Stimulated activated CD4-positive, alpha-beta T cell treated with anti-CD3 and anti-CD28 coated beads, Interleukin-4, amount 100 ng/mL, for 48 hours (primary cell): Measurements from ENCODE around the gene SH3RF3.

Experiments used
- DNase-seq, 2 donors: peaks; one replicate each; pipeline ENCODE4 v3.0.0-alpha.2; 2020; ENCODE audit warnings: low read depth in 2 of 2

The SH3RF3 gene

DNA sequence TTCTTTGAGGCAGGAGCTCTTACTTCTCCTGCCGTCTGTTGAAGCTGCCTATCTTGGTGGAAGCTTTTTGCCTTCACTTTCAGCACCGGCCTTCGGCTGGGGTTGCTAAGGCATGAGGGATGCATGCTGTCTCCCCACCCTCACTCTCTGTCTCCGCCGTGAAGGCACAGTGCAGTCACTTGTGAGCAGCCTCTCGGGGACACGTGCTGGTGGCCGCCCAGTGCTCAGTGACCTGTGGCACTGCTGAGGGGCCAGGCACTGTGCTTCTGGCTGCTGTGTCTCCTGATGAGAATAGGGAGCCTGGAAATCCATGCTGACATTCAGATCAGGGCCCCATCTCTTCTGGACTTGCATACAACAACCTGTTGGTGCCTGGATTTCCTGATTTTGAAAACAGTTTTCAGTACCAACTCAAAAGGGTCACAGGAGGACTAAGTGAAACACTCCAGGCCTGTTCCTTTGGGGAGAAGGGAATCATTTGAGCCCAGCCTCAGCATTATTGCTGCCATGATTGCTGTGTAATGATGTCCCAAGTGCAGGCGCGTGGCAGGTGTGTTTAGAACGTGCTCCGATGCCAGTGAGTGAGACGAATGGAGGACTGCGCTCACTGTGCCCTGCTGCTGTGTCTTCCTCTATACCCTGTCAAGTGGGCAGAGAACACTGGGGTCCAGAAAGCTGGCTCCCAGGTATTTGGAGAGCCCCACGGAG, 266.6 kb downstream of the SH3RF3 start:
- no peak for DNase-seq

GRCh38 chr2:109396202-109397180, 267.5 kb downstream of the SH3RF3 start:
- DNase-seq = no peak

GRCh38 chr2:109397893-109398292, 268.9 kb downstream of the SH3RF3 start:
- DNase-seq = no peak

GRCh38 chr2:109398366-109399015, 269.5 kb downstream of the SH3RF3 start:
- DNase-seq = no peak

GRCh38 chr2:109399066-109399465, 270.1 kb downstream of the SH3RF3 start:
- DNase-seq = no peak

DNA sequence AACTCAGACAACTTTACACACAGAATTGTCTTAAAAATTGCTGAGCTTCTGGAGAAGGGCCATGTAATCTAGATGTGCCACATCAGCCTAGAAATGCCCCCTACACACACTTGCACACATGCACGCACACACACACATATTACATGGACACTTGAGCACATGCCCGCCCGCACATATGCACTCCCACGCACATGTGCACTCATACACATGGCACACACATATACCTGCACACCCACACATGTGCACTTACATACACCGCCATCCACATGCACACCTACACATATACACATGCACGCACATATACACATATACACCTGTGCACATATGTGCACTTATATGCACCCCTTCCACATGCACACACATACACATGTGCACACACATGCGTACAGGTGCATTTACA, 271.1 kb downstream of the SH3RF3 start:
- no peak for DNase-seq

DNA sequence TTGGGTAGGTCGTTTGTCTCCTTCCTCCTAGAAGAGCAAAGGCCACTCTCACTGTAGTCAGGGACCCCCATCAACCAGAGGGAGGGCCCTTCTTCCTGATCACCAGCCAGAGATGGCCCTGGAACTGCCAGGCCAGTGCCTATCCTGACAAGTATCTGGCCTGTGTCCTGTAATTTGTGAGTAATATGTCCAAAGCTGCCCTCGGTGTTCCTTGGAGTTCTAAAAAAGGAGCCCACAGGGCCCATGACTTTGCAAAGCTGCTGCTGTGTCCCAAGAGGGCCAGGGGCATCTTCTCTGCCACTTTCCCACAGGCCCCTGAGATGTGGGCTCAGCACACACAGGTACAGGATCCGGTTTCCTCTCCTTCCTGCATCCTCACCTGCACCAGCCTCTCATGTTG, 272.4 kb downstream of the SH3RF3 start:
- no peak for DNase-seq

DNA sequence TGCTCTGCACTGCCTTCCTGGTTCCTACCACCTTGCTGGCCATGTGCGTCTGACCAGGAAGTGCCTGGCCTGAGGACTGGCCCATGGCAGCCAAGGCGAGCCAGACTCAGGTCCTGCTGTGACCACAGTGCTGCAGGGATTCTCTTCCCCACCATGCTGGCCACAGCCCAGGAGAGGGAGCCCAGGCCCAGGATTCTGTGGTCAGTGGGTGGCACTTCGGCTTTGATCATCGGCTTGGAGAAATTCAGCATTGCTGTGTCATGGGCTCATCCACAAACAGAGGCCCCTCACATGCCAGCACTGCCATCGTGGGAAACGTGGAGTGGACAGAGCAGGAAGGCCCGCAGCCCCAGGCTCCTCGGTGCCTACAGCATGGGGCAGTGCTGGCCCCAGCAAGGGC, 273.2 kb downstream of the SH3RF3 start:
- no peak for DNase-seq

DNA sequence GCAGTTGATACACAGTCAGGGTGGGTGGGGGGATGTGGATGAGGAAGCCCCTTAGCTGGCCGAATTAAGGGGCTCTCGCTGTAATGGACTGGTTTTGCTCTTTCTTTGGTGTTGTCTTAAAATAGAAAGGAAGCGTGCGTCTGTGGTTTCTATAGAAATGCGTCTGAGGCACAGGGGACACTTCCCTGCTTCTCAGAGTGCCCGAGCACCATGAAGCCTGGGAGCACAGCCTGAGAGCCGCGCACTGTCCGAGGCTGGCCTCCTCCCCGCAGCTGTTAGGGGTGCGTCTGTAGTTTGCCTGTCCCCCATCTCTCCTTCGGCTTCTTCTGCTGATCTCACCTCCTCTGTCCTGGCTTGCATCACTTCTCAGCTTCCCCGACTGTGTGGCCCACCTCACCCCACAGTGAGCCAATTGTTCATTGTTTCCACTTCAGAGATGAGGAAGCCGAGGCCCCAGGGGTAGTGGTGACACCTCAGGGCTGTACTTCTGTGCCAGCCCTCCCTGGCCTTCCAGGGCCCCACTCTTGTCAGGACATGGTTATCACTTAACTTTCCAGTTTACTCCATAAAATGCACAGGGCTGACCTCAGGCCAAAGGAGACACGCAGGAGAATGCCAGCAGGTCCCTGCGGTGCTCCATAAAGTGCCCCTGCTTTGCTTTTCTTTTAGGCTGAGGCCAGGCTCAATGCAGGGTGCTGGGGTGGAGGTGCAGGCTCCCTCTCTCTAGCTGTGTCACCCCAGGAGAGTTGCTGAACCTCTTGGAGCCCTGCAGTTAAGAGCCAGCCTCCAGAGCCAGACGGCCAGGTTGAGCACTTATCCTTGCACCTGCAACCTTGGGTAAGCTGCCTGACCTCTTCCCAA, 274.2 kb downstream of the SH3RF3 start:
- no peak for DNase-seq

DNA sequence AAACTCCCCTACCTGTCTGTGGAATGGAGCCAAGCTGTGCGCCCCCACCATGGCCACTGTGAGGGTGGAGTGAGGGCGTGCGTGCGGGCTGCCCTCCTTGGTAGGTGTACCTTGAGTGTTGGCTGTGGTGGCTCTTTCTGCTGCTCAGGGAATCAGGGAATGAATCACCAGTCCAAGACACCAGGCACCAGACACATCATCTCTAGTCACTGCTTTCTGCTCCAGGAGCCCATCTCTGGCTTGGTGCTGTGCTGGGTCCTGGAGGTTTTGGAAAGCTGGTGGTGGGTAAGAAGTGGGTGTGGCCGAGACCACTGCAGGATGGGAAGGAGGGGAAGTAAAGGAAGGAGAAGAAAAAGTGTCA, 274.8 kb downstream of the SH3RF3 start:
- no peak for DNase-seq

DNA sequence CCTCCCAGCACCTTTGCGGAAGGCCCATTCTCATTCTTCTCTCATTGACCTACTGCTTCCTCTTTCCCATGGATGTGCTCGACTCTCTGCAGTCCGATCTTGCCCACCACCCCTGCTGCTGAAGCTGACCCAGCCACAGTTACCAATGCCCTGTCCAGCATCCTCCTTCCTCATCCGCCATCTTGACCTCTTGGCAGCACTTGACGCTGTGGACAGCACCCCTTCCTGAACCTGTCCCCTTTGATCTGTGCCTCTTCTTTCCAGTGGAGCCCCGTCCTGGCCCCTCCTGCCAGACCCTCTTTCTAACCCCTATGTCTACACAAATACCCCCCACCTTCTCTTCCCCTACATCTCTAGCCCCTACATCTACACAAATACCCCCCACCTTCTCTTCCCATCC, 275.7 kb downstream of the SH3RF3 start:
- no peak for DNase-seq

- DNase-seq = no peak
These were observed 276.9 kb downstream of the SH3RF3 start for GRCh38 chr2:109405873-109406272.

DNA sequence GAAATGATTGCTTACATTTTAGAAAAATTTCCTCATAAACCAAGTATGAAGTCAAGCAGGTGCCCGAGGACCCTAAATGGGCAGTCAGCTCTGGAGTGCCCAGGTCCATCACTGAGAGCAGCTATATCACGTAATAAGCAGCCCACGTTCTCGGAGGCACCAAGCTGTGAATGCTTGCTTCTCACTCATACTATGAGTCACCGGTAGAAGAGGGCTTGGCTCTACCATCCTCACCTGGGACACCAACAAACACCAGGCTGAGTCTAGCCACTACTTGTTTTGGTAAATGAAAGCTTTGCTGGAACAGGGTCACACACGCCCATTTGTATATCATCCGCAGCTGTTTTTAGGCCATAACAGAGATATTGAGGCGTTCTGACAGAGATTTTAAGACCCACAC, 277.3 kb downstream of the SH3RF3 start:
- no peak for DNase-seq

DNA sequence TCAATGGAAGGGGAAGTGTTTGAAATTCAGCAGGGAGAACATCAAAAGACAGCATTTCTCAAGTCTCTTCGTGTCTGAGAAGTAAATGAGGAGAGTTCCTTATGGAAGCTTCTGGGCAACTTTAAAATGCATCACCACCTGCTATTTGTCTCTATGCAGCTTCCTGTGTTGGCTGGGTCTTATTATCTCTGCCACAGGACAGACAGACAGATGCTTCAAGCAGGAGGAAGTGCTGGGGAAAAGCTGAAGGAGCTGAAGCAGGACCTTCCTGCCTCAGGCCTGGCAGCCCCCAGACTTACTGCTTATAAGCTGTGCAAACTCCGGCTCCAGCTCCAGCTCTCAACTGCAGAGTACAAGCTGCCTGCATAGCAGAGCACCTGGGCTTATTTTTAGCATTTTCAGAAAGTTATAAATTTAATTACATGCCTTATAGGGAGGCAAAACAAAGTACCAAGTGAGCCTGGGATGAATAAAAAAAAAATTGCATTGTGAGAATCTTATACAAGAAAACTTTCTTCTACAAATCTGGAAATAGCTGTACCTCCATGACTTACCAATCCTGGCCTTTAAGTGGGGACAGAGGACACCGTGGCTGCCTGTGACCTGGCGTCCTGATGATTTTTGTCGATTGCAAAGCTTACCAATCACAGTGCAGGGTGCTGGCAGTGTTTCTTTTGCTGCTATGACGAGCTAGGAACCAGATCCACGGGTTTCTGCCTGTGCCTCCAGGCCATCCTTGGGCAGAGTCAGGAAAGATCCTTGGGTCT, 278.5 kb downstream of the SH3RF3 start:
- DNase-seq = no peak

DNA sequence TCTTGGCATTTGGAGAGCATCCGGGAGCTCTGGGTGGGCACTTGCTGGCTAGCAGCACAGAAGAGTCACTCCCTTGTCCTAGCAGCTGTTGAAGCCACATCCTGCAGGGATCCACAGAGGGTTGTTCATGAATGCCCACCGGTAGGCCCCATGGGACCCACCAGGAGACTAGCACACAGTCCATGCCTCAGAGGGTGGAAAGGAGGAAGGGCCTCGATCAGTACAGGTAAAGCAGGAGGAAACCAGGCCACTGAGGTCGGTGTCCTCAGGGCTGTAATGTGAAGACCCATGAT, 279.0 kb downstream of the SH3RF3 start:
- DNase-seq = no peak

- no peak for DNase-seq
These were observed 280.5 kb downstream of the SH3RF3 start for GRCh38 chr2:109409321-109410038.

- no peak for DNase-seq
These were observed 281.2 kb downstream of the SH3RF3 start for GRCh38 chr2:109410039-109410815.

- DNase-seq = no peak
These were observed 282.8 kb downstream of the SH3RF3 start for GRCh38 chr2:109411640-109412325.

DNA sequence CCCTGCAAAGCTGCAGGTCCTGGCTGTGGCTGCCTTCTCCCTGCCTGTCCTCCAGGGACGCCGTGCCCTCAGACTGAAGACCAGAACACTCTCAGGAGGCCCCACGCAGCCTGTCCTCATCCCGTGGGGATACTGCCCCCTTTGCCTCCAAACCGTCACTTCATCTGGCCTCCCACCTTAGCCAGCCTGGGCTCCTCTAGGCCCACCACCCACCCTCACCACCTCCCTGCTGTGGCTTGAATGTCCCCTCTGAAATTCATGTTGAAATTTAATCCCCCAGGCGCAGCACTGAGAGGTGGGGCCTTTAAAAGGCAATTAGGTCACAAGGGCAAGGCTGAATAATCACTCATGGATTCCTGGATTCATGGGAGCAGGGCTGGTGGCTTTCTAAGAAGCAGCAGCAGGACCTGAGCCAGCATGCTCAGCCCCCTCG, 286.6 kb downstream of the SH3RF3 start:
- no peak for DNase-seq
